ENCODE measurements around the gene FBXW11. TPM values are rescaled to one million over a fixed set of nuclear protein-coding genes. Genes with fewer than 3 reads are reported as not detected.

The FBXW11 gene
- total RNA-seq, 2 donors from 2014 or later = 76.3 to 81.7 TPM

- Histone ChIP-seq H3K4me3 (no peak overlapping the region), H3K27ac (no peak overlapping the region), H3K36me3 (no peaks in the 10 kb centered on the region), H3K4me1 (peaks cover 0 to 7% of the 10 kb centered on the region in 2 donors), H3K27me3 (no peaks in the 10 kb centered on the region), H3K9me3 (no peaks in the 10 kb centered on the region)
- no peak for TF ChIP-seq CTCF (IDR thresholded peaks at IDR 0.05)
- no peak for DNase-seq (ENCODE audit: low spot score)
These were observed 159.4 kb downstream of the FBXW11 start for GRCh38 chr5:171847026-171847425.

- Histone ChIP-seq H3K36me3 (no peaks in the 10 kb centered on the region), H3K4me3 (no peak overlapping the region), H3K4me1 (peaks cover 0 to 7% of the 10 kb centered on the region in 2 donors), H3K27ac (no peak overlapping the region), H3K27me3 (no peaks in the 10 kb centered on the region), H3K9me3 (no peaks in the 10 kb centered on the region)
- no peak for DNase-seq (ENCODE audit: low spot score)
- no peak for TF ChIP-seq CTCF (IDR thresholded peaks at IDR 0.05)
These were observed 160.1 kb downstream of the FBXW11 start for GRCh38 chr5:171846323-171846722.

- Histone ChIP-seq H3K4me1 (peaks cover 0 to 7% of the 10 kb centered on the region in 2 donors), H3K36me3 (no peaks in the 10 kb centered on the region), H3K4me3 (no peak overlapping the region), H3K9me3 (no peaks in the 10 kb centered on the region), H3K27ac (no peak overlapping the region), H3K27me3 (no peaks in the 10 kb centered on the region)
- TF ChIP-seq CTCF (IDR thresholded peaks at IDR 0.05) = peak in 1 of 2 donors; percentile 59
- no peak for DNase-seq (ENCODE audit: low spot score)
These were observed 160.6 kb downstream of the FBXW11 start for GRCh38 chr5:171845857-171846256.

GRCh38 chr5:171845040-171845630 lies 161.3 kb downstream of the FBXW11 start:
- Histone ChIP-seq H3K27me3 (no peaks in the 10 kb centered on the region), H3K4me1 (peaks cover 0 to 7% of the 10 kb centered on the region in 2 donors), H3K36me3 (no peaks in the 10 kb centered on the region), H3K4me3 (no peak overlapping the region), H3K27ac (no peak overlapping the region), H3K9me3 (no peaks in the 10 kb centered on the region)
- DNase-seq (ENCODE audit: low spot score) = no peak
- no peak for TF ChIP-seq CTCF (IDR thresholded peaks at IDR 0.05)

- no peaks in the 10 kb centered on the region for H3K27me3 ChIP-seq
- no peak overlapping the region for H3K27ac ChIP-seq
- H3K9me3 ChIP-seq = no peaks in the 10 kb centered on the region
- TF ChIP-seq CTCF (IDR thresholded peaks at IDR 0.05) = no peak
- H3K4me1 ChIP-seq = peaks cover 0 to 7% of the 10 kb centered on the region in 2 donors
- DNase-seq (ENCODE audit: low spot score) = no peak
- no peak overlapping the region for H3K4me3 ChIP-seq
- no peaks in the 10 kb centered on the region for H3K36me3 ChIP-seq
These were observed 163.6 kb downstream of the FBXW11 start for GRCh38 chr5:171842777-171843328.

Measured in right atrium auricular region (tissue), 2 donors.